ENCODE measurements around the gene SUSD3.

DNA sequence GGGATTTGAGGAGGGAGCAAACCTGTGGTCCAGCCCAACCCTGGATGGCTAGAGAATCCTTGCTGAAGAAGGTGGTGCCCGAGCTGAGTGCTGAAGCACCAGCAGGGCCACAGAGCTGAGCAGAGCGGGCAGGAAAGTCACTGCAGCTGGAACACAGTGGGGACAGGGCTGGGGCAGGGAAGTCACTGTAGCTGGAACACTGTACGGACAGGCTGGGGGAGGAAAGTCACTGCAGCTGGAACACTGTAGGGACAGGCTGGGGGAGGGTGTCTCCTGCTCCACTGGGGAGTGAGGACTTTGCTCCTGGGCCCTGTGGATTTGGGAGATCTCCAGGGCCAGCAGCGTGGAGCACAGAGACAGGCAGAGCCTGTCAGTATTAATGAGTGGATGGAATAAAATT is 9.0 kb upstream of the SUSD3 start:
- TF ChIP-seq EZH2 (IDR thresholded peaks at IDR 0.05), result no peak
- TF ChIP-seq POLR2AphosphoS5 (IDR thresholded peaks at IDR 0.05; ENCODE audit: borderline replicate concordance, low read depth, low read length), result no peak
- TF ChIP-seq FOXP2 (optimal IDR thresholded peaks at IDR 0.05; ENCODE audit: control extremely low read depth, extremely low read length, insufficient read depth), result no peak
